Epidermal melanocyte (primary cell): Measurements from ENCODE around the gene STK39.

Experiments
- DNase-seq: peaks from one replicate; pipeline ENCODE4 v3.0.0; 2011; ENCODE audit warnings: low spot score; ENCODE audit not compliant: insufficient read length

The STK39 gene

DNA sequence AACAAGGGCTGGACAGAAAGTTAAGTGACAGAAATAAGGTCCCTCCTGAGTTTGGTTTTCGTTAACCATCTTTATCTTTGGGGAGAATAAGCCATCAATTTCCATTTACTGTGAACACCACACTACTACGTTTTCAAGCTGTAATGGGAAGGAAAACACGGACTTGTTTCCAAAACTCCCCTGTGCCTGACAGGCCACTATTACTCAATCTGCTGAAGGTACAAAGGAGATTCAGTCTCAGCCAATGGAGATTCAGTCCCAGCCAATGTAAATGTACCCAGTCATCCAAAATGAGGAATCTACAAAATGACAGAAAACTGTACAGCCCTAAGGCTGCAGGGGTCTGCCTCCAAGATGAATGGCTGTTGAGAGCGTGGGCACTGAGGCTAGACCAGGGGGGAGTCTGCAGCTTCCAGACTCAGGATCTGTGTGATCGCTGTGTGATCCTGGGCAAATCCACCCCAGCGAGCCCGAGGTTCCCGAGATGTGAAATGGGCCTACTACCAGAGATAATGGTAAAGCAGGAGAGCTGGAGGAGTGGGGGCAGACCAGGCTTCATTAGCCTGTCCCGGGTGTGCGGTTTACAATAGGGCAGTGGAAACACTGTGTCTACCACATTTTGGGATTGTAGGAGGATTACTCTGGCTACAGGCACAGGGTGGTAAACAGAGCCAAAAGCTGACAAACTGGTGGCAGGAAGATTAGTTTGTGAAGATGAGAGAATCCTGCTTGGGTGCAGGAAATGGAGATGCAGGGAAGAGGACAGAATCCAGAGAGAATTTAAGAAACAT, 284.8 kb downstream of the STK39 start:
- DNase-seq, result no peak

DNA sequence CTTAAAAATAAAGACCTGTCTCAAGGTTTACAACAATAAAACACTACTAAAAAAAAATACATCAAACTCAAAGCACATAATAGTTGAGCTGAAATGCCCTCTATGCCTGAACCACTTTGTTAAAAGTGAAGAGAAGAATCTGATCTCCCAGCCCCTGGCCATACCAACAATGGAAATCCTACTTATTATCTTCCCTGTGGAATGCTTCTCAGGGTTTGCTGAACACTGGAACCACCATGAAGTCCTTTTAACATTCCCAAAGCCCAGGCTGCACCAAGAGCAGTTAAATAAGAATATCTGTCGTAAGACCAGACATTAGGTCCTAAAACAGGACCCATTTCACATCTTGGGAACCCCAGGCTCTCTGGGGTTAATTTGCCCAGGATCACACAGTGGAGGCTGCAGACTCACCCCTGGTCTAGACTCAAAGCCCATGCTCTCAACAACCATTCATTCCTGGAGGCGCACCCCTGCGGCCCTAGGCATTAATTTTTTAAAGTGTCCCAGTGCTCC, 285.8 kb downstream of the STK39 start:
- no peak for DNase-seq

DNA sequence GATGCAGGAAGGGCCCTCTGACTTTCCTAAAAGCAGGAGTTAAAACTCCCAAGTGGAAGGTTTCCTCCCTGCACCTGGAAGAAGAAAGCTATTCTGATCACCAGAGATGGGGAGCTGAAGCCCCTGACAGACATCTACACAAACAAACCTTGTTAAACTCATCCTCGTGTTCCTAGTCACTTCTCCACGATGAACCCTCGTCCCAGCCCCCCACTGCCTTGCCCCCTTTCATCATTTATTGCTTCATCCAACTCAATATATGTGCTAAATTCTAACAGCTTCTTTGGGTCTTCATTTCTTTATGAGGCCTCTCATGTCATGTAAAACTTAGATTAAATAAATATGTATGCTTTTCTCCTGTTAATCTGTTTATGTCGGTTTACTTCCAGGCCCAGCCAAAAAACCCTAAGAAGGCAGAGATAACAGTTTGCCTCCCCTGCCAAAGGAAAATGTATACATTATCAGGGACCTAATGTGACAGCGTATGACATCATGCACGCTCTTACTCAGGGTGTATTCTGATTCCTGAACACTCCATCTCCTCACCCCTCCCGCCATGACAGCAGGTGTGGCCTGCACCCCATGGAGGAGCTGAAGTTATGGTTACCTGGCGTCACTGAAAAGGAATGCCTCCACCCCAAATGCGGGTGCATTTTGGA, 287.2 kb downstream of the STK39 start:
- no peak for DNase-seq

DNA sequence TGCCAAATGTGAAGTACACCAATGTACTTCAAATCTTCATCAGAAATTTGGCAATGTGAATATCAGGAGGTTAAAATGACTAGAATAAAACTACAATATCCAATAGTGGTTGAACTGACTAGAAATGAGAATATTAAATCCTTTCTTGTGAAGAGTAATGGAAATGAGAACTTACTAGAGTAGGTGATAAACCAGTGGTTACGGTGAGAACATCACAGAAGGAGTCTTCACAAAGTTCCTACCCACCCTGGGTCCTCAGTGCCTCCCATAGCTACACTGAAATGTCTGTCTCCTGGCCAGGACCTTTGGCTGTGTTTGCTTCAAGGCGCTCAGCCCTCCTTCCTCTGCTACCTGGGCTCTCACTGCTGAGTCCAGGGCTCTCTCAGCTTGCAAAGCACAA, 289.7 kb downstream of the STK39 start:
- no peak for DNase-seq

DNA sequence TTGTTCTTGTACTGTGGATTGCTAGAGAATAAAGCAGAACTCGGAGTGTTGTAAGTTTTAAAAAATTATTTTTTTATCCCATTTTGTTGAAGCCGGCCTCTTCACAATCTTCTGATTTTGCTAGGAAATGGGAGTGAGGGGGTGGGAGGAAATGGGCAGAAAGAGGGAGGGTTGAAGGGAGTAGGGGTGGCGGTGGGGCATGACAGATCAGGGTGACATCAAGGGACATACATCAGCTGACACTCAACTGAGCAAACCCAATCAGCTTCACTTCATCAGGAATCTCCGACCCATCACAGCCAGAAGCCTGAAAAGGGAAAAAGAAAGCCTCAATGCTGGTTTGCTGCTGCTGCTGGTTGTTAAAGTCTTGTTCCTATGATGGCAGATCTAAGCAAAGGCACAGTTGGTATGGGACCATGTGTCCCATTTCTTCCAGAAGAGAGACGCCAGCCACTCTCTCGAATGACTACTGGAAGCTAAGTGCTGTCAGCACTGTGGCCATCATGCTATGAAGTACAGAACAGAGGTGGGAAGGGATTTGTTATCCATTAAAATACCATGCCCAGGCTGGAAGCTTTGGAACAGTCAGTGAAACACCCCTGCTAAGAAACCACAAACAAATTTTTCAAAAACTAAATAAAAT, 292.0 kb downstream of the STK39 start:
- DNase-seq, result no peak

DNA sequence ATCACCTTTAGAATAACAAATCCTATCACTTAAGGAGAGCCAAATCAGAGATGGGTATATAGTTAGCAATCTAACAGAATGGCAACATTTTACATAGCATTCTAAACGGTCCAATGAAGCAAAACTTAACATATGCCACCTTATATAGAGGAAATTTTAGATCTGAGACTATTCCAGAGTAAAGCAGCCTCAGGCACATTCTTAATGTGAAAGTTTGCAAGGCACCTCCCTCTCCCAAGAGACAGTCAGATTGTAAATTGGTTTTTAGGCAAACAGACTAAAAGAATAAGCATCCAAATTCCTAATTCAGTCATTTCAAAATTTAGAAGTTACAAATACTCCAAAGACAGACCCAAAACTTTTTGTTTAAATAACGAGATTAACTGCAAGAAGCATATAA, 292.9 kb downstream of the STK39 start:
- DNase-seq, result no peak

DNA sequence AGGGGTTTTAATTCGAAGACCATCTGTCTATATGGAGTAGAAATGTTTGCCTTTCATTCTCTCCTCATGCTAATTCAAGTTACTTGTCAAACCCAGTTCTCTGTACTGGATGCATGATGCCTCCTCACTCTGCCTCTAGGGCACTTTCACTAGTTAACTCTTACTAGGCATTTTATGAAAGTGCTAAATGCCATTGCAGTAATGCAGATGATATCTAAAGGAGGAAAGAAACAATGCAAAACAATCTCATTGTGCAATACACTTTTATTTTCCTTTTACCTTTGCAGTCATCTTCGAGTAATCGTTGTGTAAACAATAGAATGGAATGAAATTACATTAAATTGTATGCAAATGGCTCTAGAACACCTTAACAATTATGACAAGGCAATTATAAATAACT, 293.6 kb downstream of the STK39 start:
- DNase-seq, result no peak

DNA sequence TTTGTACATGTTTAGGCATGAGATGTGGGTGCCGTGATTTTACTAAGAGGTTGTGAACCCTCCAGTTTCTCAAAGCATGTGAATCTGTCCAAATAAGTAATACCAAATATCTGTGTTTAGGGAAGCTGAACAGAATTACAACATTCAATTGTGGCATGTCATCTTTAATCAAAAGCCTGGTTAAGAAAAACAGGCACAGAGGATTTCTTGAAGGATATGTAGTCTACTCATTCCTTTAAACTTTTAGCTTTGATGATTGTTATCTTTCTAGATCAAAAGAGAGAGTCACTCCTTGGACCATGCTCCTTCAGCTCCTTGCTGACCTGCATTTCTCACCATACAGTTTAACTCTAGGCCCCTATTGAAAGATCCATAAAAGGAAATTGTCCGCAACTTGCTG, 296.8 kb downstream of the STK39 start:
- no peak for DNase-seq

DNA sequence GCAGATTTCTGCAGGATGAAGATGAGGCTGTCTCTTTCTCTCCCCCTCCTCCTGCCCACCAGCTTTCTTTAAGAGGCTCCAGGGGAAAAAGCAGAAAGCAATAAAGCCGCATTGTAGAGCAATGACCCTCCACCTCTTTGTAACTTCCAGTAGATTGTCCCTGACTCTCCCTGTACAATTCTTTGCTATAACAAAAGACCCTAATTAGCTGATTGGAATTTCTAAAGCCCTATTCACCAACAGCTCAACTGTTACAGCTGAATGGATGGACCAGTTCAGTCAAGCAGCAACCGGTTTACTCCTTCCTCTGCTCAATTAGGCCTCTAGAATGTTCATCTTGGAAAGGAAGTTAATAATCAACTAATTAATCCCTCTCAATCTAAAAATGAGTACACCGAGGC, 301.0 kb downstream of the STK39 start:
- DNase-seq, result no peak

DNA sequence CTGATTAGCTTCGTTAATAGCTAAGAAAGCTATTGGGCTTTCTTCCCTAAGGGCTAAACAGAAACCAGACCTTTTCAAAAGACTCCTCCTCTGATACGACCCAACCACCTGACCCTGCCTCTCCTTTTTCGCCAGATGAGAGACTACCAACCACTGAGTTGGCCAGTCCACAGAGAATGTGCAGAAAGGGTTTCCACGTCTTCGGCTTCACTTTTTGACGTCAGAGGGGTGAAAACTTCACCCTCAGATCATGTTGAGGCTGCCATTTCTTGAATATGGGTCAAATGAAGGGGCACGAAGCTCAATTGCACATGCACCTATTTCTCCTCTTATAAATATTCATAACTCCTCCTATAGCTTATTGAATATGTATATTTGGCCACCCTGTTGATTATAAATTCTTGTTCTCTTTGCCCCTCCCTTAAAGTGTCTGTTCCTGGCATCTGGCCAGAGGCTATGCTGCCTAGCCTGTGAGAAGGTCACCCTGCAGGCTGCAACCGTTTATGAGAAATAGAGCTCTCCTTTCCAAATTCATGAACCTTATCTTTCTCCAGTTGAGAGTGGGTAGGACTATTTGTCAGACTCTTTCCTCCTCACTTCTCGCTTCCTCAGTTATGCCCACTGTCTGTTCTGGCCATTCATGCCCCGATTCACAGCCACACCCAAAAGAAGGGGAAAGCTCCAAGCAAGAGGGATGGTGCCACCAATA, 301.6 kb downstream of the STK39 start:
- DNase-seq, result no peak

DNA sequence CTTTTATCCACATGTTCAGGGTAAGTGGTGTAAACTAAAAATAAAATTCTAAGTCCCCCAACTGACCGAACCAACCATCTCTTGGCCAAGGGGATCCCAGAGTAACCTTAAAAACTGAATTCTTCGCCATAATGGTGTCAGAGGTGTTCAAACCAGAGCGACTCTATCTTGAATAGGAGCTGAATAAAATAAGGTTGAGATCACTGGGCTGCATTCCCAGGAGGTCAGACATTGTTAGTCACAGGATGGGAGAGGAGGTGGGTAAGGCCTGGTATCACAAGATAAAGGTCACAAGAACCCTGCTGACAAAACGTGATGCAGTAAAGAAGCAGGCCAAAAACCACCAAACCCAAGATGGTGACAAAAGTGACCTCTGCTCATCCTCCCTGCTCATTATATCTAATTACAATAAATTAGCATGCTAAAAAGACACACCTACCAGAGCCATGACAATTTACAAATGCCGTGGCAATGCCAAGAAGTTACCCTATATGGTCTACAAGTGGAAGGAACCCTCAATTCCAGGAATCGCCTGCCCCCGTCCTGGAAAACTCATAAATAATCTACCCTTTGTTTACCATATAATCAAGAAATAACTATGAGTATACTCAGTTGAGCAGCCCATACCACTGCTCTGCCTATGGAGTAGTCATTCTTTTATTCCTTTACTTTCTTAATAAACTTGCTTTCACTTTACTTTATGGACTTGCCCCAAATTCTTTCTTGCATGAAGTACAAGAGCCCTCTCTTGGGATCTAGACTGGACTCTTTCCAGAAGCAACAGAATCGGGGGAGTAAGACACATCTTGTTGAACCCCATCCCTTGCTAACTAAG, 302.4 kb downstream of the STK39 start:
- DNase-seq, result no peak

DNA sequence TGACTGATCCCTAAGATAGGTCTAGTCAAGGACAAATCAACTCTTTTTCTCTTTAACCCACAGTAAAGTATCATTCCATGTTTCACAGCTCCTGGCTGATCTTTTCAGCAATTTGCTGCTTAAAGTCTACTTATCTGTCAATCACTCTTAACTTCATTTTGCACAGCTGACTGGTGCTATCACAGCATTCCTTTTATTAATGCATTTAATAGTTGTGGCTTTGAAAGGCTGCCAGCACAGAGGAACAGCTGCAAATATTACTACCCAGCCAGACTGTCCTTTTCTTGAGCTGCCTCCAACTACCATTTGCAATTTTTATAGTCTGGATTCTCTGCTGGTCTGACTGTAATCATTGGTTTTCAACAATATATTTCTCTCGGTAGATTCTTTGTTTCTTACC, 303.5 kb downstream of the STK39 start:
- no peak for DNase-seq

DNA sequence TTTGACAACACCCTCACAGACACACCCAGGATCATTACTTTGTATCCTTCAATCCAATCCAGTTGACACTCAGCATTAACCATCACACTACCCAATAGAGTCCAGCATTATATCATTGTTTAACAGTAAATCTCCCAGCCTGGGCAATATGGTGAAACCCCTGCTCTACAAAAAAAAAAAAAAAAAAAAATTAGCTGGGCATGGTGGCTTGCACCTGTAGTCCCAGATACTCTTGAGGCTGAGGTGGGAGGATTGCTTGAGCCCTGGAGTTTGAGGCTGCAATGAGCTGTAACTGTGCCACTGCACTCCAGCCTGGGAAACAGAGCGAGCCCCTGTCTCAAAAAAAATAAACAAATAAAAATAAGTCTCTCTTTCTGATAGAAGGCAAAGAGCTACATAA, 304.0 kb downstream of the STK39 start:
- DNase-seq, result no peak

DNA sequence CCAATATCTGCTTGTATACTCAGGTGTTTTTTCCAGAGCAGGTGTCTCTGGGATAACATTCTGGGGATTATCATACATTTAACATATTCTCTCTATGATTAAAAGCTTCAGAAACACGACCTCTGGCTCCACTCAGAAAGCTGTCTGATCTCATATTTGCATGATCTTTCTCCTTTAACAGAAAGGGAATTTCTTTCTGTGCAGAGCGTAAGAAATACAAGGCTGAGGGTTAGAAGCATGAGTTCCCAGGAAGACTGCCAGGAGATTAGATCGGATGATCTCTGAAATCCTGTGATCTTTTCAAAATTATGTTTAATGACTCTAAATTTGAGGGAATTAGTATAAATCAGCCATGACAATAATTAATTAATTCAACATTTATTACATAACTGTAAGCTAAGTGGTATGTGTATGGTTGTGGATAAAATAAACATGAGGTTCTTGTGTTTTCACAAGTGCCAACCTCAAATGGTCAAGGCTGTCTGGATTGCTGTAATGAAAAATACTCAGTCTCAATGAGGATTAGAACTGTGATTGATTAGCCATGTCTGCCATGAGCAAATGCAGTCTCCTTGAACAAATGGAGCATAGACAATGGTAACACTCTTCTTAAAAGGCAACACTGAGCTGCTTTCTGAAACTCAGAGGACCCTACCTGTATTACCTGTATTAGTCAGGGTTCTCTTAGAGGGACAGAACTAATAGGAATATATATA, 304.9 kb downstream of the STK39 start:
- DNase-seq, result no peak

DNA sequence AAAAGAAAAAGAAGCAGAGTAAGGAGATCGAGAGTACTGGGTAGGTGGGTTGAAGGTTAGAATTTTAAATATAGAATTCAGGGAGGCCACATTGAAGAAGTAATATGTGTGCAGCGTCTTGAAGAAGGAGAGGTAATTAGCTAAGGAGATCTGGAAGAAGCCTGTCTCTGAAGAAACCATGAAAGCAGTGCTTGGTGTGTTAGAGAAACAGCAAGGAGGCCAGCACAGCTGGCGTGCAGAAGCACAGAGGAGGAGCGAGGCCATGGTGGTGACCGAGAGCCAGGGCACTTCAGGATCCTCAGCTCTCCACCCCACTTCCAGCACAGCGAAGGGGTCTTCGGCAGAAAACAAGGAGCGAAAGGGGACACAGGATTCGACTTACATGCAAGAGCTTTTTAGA, 305.8 kb downstream of the STK39 start:
- DNase-seq, result no peak

DNA sequence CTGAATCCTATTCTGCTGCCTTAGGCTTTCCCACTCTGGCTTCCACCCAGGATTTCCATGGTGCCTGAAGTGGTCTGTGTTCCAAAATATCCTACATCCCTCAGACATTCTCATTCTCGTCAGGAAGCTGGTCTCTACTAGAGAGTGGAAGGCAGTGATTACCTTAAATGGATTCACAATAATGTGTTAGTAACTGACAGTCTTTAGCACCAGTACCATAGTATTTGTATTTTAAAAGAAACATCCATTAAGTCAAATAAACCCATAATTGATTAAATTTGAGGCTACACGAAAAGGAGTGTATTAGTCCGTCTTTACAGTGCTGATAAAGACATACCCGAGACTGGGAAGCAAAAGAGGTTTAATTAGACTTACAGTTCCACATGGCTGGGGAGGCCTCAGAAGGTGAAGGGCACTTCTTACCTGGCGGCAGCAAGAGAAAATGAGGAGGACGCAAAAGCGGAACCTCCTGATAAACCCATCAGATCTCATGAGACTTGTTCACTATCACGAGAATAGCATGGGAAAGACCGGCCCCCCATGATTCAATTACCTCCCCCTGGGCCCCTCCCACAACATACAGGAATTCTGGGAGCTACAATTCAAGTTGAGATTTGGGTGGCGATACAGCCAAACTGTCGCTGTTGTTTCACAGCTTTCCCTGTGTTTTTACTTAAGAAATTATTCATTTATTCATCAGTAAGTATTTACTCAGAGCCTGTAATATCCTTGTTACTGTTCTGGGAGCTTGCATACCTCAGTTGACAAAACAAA, 306.5 kb downstream of the STK39 start:
- DNase-seq, result no peak

DNA sequence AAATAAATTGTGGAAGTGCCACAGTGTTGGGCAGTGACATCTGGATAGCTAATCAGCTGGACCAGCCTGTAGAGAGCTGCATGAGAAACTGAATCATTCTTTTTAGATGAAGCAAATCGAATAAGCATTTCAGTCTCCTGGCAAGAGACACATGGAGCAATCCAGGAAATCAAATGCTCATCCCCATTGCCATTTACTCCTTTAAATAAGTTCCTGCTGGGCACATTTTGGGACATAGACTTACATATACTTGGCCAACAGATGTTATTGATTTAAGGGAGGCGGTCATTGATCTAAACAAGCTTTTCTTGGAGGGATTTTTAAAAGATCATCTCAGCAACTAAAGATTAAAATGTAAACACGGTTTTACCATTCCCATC, 307.1 kb downstream of the STK39 start:
- DNase-seq, result no peak

DNA sequence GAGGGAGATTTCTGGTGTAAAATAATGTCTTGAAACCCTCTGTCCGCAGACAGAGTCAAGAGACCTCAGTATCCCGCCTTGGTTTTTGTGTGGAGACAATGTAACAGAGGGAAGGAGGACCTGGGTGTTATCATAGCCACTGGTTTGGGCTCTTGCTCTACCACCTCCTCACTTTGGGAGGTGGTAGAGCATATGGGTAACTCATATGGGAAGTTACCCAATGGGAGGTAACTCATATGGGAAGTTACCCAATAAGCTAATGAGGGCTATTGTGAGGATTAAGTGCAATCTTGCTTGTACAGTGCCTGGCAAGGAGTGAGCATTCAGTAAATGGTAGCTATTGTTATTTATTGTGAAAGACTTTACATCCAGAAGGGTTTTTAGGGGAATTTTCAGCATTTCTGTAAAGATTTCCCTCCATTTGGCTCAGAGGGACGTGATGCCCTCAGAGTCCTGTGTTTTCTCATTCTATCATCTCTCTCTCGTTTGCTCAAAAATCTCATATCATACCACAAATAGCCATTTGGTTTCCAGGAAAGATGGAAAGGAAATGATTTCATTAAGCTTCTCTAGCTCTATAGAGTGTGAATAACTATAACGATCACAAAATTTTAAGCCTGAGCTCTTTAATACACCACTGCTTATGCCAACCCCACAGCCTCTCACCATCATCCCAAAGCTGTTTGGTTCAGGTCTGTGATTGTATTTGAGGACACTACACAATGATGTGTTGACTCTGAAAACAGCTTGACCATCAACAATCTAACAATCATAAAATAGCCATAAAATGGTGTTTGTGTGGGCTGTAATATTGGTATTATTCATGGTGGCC, 307.7 kb downstream of the STK39 start:
- DNase-seq, result no peak

DNA sequence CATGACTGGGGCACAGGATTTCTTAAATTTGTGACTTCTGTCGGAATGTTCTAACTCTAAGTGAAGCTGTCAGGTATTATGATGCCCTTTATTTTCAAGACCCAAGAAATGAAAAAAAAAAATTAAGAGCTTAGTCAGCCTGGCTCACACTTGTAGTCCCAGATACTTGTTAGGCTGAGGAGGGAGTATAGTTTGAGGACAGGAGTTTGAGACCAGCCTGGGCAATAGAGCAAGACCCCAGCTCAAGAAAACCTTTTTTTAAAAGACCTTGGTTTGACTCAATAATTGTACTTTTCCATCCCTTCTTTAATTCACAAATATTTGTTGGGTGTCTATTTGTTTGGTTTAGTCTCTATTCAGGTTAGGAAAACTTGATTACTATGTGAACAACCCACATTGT, 310.0 kb downstream of the STK39 start:
- no peak for DNase-seq
